ENCODE data around the gene MRPL40.

DNA sequence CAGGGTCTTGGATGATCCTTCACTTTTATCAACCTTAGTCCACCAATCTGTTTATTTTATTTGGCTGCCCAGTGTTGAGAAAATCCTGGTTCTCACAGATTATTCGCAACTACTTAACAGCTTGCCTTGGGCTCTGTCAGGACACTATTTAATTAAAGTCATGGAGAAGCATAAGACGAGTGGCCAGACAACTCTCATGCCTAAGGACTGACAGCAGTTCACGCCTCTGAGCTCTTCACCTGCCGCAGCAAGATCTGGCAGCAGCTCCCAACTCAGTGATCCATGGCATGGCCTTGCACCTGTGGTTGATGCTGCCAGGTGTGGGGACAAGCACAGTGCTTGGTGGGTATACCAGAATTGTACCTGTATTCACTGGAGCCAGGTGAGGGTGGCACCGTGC lies 38.6 kb upstream of the MRPL40 start:
- TF ChIP-seq POLR2A (IDR thresholded peaks at IDR 0.05) (no peak), EP300 (IDR thresholded peaks at IDR 0.05; ENCODE audit: low read depth) (no peak), POLR2AphosphoS5 (IDR thresholded peaks at IDR 0.05) (no peak)
- TF ChIP-seq, protein P1, sequence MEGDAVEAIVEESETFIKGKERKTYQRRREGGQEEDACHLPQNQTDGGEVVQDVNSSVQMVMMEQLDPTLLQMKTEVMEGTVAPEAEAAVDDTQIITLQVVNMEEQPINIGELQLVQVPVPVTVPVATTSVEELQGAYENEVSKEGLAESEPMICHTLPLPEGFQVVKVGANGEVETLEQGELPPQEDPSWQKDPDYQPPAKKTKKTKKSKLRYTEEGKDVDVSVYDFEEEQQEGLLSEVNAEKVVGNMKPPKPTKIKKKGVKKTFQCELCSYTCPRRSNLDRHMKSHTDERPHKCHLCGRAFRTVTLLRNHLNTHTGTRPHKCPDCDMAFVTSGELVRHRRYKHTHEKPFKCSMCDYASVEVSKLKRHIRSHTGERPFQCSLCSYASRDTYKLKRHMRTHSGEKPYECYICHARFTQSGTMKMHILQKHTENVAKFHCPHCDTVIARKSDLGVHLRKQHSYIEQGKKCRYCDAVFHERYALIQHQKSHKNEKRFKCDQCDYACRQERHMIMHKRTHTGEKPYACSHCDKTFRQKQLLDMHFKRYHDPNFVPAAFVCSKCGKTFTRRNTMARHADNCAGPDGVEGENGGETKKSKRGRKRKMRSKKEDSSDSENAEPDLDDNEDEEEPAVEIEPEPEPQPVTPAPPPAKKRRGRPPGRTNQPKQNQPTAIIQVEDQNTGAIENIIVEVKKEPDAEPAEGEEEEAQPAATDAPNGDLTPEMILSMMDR (IDR thresholded peaks at IDR 0.05), result no peak
